ENCODE measurements around the gene CD96.
A peak's percentile ranks its signal among the peaks of the same experiment; 100 is the strongest.
"Not testable (repeated sequence)": the region's sequence is repeated elsewhere in the genome, so short reads cannot be mapped to it uniquely, and the experiment has no call there.

CD96 gene

DNA sequence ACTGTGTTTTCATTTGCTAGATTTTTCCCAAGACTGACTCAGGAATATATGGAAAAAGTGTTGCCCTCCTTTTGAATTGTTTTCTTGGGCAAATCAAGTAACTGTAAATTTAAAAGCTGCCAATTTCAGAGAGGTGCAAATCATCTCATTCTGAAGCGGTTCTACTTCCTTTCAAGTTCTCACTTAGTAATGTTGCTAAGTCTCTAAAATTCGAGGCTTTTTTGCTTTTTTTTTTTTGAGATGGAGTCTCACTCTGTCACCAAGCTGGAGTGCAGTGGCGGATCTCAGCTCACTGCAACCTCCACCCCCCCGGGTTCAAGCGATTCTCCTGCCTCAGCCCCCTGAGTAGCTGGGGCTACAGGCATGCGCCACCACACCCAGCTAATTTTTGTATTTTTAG, 130.5 kb downstream of the CD96 start:
- DNase-seq; H3K9me3 Mint-ChIP-seq; H3K4me3 Mint-ChIP-seq; H3K36me3 Mint-ChIP-seq (ENCODE audit: low read depth); ATAC-seq; H3K27me3 Mint-ChIP-seq: not testable (repeated sequence)
- peak overlapping the region; percentile 96 for H3K27ac Mint-ChIP-seq
- H3K4me1 Mint-ChIP-seq, result peaks cover 82% of the 10 kb centered on the region

DNA sequence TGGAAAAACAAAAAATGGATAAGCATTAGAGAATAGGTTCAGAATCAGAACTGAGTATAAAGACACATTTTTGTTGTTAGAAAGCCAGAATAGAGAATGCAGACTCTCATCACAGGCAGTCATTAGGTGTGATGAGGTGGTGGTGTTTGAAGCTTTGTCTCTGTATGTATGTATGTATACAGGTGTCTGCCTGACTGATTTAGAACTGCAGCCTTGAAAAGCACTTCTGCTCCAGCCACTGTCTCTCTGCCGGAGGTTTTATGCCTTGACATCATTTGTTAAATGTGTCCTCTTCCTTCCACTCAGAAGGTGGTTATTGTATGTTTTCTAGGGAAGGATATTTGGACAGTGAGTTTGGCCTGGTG, 133.8 kb downstream of the CD96 start:
- Mint-ChIP-seq H3K9me3 (no peaks in the 10 kb centered on the region), H3K27me3 (peaks cover 3% of the 10 kb centered on the region), H3K27ac (peak overlapping the region; percentile 96), H3K36me3 (ENCODE audit: low read depth) (peaks cover 7% of the 10 kb centered on the region), H3K4me1 (peaks cover 80% of the 10 kb centered on the region), H3K4me3 (peak overlapping the region; percentile 88)
- ATAC-seq (no peak), DNase-seq (no peak)

DNA sequence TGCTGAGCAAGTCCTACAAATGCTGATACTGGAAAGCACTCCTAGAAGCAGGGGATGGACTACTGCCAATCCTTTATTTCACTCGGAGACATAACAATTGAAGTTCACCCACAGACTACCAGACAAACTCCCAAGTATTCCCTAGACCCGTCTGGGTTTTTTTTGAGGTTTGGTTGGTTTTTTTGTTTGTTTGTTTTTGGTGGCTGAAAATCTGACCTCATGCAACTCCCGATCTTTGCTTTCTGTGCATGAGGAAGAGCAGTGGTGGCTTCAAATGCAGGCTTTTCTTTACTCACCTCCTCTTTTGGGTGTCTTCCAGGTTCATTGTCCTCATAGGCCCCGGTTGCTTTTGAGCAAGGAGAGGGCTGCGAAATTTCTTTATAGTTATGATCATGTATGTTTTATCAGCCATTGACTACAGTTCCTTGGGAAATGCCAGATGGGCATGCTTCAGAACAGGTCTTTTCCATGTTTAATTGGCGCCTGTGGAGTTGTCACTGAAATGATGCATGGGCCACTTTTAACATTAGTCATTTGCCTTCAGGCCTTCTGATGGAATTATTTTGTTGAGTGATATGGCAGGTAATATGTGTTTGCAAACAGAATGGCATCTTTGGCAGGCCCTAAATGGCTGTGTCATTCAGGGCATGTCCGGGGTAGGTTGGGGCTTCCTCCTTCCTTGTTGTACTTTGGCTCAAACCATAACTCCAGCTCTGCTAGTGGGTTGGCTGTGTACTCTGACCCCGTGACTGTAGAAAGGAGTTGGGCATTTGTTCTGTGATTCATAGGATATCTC, 134.4 kb downstream of the CD96 start:
- Mint-ChIP-seq H3K36me3 (ENCODE audit: low read depth) (peaks cover 7% of the 10 kb centered on the region), H3K27me3 (peaks cover 3% of the 10 kb centered on the region), H3K9me3 (no peaks in the 10 kb centered on the region), H3K4me3 (peak overlapping the region; percentile 88), H3K4me1 (peaks cover 77% of the 10 kb centered on the region), H3K27ac (peak overlapping the region; percentile 96)
- DNase-seq, result no peak
- peak; percentile 29 for ATAC-seq

DNA sequence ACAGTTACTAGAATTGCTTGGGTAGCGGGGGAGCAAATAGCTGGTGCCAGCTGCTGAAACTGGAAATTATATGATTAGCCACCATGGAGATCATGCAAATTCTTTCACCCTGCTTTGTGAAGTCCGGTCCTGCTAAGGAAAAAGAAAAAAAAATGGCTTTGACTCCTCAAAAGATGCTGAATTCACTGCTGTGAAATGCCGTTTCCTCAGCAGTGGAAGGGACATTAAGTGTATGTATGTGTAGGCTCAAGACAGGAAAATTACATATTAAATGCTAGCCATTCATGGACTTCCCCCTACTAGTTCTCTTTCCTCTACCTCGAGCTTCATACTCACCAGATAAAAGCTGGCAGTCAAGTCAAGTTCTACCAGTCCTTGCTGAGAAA, 135.0 kb downstream of the CD96 start:
- Mint-ChIP-seq H3K4me3 (peak overlapping the region; percentile 88), H3K27me3 (peaks cover 3% of the 10 kb centered on the region), H3K4me1 (peaks cover 80% of the 10 kb centered on the region), H3K27ac (peak overlapping the region; percentile 96), H3K36me3 (ENCODE audit: low read depth) (peaks cover 7% of the 10 kb centered on the region), H3K9me3 (no peaks in the 10 kb centered on the region)
- ATAC-seq, result no peak
- no peak for DNase-seq

DNA sequence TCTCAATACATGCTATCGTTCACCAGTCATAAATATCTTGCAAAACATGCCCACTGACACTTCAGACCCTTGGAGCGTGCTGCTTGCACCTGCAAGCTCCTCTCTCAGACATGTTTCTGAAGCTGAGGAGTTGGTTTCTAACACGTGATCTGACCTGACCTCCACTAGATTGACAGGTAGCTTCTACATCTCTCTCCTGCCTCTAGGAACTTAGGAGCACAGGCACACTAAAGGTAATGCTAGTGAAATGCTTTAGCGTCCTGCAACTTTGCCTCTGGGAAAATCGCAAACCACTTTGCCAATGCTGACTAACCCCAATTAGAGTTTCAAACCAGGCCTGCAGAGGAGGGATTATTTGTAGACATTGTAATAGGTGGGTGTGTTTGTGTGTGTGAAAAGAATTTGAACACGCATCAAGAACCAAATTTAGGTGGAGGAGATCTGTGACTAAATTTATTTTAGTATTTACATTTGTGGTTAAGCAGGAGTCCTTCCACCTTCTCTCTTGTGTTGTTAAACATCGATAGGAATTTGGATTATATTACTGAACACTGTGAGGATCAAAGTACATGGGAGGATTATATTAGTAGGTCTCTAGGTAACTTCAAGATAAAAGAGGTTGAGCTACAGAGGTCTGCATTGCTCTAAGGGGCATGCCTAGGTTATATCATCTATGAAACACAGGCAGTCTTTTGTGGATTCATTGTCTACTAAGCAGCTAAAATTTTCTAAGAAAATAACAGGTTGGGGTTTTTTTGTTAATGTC, 139.8 kb downstream of the CD96 start:
- peaks cover 8% of the 10 kb centered on the region for H3K36me3 Mint-ChIP-seq (ENCODE audit: low read depth)
- H3K4me1 Mint-ChIP-seq, result peaks cover 78% of the 10 kb centered on the region
- DNase-seq, result no peak
- H3K4me3 Mint-ChIP-seq, result no peak overlapping the region
- H3K9me3 Mint-ChIP-seq, result no peaks in the 10 kb centered on the region
- no peak for ATAC-seq
- H3K27ac Mint-ChIP-seq, result no peak overlapping the region
- no peaks in the 10 kb centered on the region for H3K27me3 Mint-ChIP-seq

DNA sequence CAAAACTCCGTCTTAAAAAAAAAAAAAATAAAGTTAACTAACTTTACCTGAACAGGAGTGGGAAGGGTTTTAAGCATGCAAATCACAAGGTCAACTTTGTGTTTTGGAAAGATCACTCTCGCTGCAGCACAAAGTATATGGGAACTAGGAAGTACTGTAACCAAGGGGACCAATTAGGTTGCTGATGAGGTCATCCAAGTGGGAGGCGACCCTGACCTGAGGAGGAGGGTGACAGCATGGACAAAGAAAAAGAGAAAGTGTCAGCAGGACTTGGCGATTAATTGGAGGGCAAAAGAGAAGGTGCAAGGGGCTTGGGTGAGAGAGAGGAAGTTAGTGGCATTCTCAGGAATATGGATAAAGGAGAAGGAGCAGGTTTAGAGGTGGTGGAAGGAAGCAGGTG, 142.6 kb downstream of the CD96 start:
- Mint-ChIP-seq H3K27me3 (no peaks in the 10 kb centered on the region), H3K4me3 (no peak overlapping the region), H3K9me3 (no peaks in the 10 kb centered on the region), H3K4me1 (peaks cover 70% of the 10 kb centered on the region), H3K27ac (no peak overlapping the region), H3K36me3 (ENCODE audit: low read depth) (peaks cover 8% of the 10 kb centered on the region)
- no peak for DNase-seq
- no peak for ATAC-seq

DNA sequence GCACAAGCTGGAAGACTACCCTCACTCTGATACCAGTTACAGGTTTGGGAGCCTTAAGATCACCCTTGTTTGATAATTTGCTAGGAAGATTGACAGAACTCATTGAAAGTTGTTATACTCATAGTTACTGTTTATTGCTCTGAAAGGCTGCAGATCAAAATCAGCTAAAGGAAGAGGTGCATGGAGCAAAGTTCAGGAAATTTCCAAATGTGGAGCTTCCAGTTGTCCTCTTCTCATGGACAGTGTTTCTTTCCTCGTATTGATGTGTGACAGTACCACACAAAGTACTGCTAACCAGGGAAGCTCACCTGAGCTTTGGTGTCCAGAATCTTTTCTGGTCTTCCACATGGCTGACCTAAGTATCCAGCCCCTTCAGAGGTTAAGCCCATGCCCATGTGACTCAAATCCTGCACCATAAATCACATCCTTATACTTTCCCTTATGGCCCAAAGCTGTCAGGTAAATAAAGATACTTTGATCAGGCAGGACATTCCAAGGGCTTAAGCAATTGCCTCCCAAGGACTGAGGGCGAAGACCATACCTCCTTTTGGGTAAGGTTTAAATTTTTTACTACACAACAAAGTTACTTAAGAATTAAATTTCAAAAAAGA, 146.3 kb downstream of the CD96 start:
- peaks cover 76% of the 10 kb centered on the region for H3K4me1 Mint-ChIP-seq
- no peak overlapping the region for H3K4me3 Mint-ChIP-seq
- H3K36me3 Mint-ChIP-seq (ENCODE audit: low read depth), result peaks cover 3% of the 10 kb centered on the region
- H3K27ac Mint-ChIP-seq, result no peak overlapping the region
- DNase-seq (no peak), ATAC-seq (no peak)
- H3K9me3 Mint-ChIP-seq, result no peaks in the 10 kb centered on the region
- no peaks in the 10 kb centered on the region for H3K27me3 Mint-ChIP-seq

DNA sequence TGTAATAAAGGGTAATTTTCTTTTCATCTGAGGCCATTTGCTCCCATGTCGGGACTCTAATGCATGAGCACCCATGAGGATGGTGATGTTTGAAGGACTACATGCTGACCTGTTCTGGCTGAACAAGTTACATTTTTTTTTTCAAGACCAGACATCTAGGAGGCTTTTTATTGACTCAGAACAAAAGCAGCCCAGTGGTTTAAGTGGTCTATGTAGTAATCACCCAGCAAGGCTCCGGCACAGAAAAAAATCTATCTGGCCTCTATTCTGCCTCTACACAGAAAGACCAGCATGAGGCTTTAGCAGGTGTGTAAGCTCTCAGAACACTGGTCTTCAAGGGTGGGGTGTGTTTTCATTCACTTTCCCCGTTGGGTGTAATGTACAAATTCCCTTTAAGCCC, 148.2 kb downstream of the CD96 start:
- Mint-ChIP-seq H3K27ac (peak overlapping the region; percentile 49), H3K4me1 (peaks cover 79% of the 10 kb centered on the region), H3K36me3 (ENCODE audit: low read depth) (peaks cover 10% of the 10 kb centered on the region), H3K27me3 (no peaks in the 10 kb centered on the region), H3K4me3 (no peak overlapping the region), H3K9me3 (no peaks in the 10 kb centered on the region)
- ATAC-seq, result peak; percentile 83
- DNase-seq, result no peak

DNA sequence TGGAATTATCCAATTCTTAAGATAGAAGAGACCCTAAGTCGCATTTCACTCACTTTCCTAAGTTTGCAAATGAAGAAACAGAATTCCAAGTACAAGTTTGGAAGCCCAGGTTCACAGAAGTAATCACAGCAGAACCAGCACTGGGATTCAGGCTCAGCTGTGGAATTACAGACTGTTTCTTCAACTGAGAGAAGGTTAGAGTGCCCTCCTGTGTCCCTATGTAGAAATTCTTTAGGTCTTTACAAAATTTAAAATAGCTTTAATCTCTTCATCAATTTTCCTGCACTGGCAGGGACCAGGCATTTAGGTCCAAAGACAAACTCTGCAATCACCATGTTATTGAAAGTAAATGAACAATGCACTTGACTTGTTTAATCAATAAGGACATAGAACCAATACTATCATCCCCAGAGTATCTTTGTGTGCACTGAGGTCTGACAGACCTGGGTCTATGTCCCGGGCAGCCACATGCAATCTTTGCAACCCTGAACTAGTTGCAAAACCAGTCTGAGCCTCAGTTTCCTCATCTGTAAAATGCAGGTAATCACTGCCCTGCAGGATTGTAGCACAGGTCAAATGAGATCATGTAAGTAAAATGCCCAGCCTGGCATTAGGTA, 149.4 kb downstream of the CD96 start:
- Mint-ChIP-seq H3K9me3 (no peaks in the 10 kb centered on the region), H3K27ac (no peak overlapping the region), H3K36me3 (ENCODE audit: low read depth) (peaks cover 10% of the 10 kb centered on the region), H3K4me1 (peaks cover 79% of the 10 kb centered on the region), H3K4me3 (no peak overlapping the region), H3K27me3 (no peaks in the 10 kb centered on the region)
- ATAC-seq, result no peak
- no peak for DNase-seq

DNA sequence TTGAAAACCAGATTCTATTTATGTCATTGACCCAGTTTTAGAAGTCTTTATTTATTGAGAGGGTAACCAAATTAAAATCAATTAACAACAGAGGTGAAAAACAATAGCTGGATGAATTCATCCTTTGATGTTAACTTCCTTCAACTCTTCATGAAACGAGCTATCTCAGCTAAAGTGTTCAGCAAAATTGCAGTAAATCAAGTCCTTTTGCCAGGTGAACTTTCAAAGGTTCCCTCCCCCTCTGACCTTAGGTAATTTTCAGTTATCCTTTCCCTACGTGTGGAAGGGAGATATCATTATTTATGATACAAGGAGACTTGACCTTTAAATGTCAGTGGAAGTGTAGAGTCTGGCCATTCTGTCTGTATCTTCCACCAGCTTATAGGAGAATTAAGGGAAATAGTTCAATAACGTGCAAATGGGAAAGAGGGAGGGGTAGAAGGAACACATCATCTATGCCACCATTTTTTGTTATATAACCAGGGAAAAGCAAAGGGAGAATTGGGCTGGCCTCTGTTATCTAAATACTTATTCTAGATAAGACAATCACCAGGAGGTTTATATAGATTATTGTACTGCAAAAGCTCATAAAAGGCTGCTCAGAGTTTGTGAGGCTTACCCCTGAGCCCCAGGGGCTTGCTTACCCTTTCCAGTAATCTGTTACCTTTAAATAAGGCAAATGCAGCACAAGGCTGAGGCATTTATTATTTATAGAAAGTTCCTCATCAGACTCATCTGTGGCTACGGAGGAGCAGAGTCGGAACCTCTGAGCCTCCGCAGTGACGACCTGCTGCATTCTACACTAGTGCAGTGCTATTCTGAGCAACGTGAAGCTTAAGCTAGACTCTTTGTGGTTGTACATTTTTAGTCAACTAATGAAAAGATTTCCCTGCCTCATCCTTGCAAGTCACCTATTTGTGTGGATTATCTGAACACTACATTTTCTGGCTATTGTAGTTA, 150.9 kb downstream of the CD96 start:
- ATAC-seq (no peak), DNase-seq (no peak)
- Mint-ChIP-seq H3K27ac (peak overlapping the region; percentile 55), H3K27me3 (no peaks in the 10 kb centered on the region), H3K4me3 (no peak overlapping the region), H3K9me3 (no peaks in the 10 kb centered on the region), H3K4me1 (peaks cover 75% of the 10 kb centered on the region), H3K36me3 (ENCODE audit: low read depth) (peaks cover 10% of the 10 kb centered on the region)

DNA sequence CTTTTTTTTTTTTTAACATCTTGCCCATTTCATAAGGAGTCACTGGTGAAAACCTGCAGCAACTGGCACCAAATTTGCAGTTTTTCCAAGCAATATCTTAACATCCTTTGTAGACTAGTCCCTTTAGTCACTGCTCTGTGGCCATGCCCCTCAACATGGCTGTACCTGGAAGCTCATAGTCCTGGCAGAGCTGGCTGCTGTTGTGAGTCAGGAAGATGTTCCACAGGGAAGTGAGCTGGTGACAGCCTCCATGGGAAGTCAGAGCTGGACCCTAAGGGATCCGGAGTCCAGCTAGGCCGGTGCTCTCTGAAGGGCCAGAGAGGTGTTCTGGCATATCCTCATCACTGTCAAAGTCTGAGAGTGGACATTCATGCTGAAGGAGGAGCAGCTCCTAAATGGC, 152.5 kb downstream of the CD96 start:
- DNase-seq, result no peak
- no peak overlapping the region for H3K4me3 Mint-ChIP-seq
- peaks cover 10% of the 10 kb centered on the region for H3K36me3 Mint-ChIP-seq (ENCODE audit: low read depth)
- H3K27me3 Mint-ChIP-seq, result no peaks in the 10 kb centered on the region
- no peaks in the 10 kb centered on the region for H3K9me3 Mint-ChIP-seq
- H3K4me1 Mint-ChIP-seq, result peaks cover 66% of the 10 kb centered on the region
- H3K27ac Mint-ChIP-seq, result peak overlapping the region; percentile 55
- no peak for ATAC-seq

DNA sequence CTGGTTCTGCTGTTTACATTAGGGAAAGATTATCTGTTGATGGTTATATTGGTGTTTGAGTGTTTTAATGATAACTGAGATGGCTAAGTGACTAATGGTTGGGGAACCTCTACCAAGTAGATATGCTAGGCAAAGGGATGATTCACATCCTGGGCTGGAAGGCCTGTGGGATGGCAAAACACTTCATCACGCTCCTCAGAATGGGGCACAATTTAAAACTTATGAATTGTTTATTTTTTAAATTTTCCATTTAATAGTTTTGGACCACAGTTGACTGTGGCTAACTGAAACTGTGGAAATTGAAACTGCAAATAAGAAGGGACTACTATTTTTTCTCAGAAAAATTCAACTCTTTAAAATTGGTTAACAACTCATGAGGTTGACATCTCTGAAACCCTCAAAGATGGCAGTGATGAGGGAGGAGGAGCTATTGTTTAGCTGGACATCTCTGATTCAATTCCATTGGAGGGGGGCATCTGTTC, 153.7 kb downstream of the CD96 start:
- H3K9me3 Mint-ChIP-seq, result no peaks in the 10 kb centered on the region
- peaks cover 58% of the 10 kb centered on the region for H3K4me1 Mint-ChIP-seq
- H3K36me3 Mint-ChIP-seq (ENCODE audit: low read depth), result peaks cover 10% of the 10 kb centered on the region
- no peak for DNase-seq
- H3K4me3 Mint-ChIP-seq, result peak overlapping the region; percentile 60
- H3K27me3 Mint-ChIP-seq, result no peaks in the 10 kb centered on the region
- peak; percentile 89 for ATAC-seq
- peak overlapping the region; percentile 87 for H3K27ac Mint-ChIP-seq

DNA sequence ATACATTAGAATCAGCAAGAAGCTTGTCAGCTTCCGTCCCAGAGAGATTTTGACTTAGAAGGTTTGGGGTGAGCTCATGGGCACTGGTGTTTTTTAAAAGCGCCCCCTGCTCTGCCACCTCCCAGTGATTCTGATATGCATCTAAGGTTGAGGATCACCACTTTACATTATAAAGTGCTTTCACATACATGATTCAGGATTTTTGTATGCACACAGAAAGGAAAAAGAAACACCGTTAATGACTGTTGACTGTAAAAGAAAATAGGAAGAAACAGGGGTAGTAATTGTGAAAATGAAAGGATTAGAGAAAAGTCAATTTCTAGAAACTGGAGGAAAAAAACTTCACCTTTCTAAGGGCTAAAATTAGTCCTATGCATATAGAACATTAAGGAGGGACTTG, 158.1 kb downstream of the CD96 start:
- peak overlapping the region; percentile 31 for H3K27ac Mint-ChIP-seq
- ATAC-seq (peak; percentile 26), DNase-seq (no peak)
- H3K9me3 Mint-ChIP-seq, result no peaks in the 10 kb centered on the region
- H3K27me3 Mint-ChIP-seq, result no peaks in the 10 kb centered on the region
- H3K36me3 Mint-ChIP-seq (ENCODE audit: low read depth), result peaks cover 5% of the 10 kb centered on the region
- H3K4me3 Mint-ChIP-seq, result peak overlapping the region; percentile 28
- H3K4me1 Mint-ChIP-seq, result peaks cover 32% of the 10 kb centered on the region

Measured in activated naive CD8-positive, alpha-beta T cell treated with anti-CD3 and anti-CD28 coated beads, Interleukin-2, amount 50 U/mL, for 24 hours (primary cell).